Measurements from ENCODE around the gene MCEMP1. TPM values are rescaled to one million over a fixed set of nuclear protein-coding genes. Genes with fewer than 3 reads are reported as not detected.
A peak's percentile ranks its signal among the peaks of the same experiment; 100 is the strongest.

The MCEMP1 gene
- total and polyA plus RNA-seq, 7 experiments from 2014 or later = 1.2 to 12.3 TPM; not detected in 5

DNA sequence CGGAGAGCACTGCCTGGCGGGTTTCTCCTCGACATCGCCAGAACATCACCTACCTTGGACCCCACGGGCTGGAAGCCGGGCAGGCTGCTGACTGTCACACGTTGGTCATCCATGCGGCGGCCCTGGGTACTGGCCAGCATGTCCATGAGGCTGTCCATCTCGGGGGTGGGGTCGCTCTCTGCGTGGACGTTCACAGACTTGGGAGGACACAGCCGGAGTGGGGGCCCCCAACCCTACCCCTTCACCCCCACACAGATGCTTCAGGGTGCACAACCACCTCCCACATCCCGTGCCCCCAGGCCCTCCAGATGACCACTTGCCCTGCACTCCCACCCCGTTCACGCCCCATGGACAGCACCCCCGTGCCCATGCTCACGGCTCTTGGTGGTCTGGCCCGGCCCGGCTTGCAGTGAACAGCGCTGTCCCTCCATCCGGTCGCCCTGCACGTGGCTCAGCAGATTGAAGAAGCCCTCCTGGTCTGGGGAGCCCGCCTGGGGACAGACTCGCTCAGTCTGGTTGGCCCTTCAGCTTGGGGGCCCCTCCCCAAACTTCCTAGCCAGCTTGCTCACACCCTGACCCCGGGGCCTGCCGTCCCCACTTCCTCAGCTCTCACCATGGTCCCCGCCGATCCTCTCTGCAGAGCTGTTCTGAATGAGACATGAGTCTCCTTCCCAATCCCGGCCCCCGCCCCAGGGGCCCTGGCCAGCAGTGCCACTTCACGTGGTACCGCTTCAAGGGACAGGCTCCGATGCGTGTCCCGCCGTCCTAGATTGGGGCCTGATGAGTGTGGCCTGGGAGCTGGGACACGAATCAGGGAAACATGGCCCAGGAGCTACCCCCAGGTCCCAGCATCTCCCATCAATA lies 44.3 kb upstream of the MCEMP1 start:
- ATAC-seq = no peak
- Mint-ChIP-seq H3K36me3 (peaks cover 0 to 10% (median 5%) of the 10 kb centered on the region in 5 donors), H3K4me1 (peaks cover 32 to 68% (median 46%) of the 10 kb centered on the region in 7 donors), H3K9me3 (peaks cover 0 to 3% (median 0%) of the 10 kb centered on the region in 11 donors), H3K4me3 (peak overlapping the region in 1 of 10 donors; percentile 63), H3K27ac (no peak overlapping the region), H3K27me3 (no peaks in the 10 kb centered on the region)
- Histone ChIP-seq H3K4me3 (ENCODE audit: low read length) (no peak overlapping the region), H3K27ac (ENCODE audit: low read depth, low read length) (no peak overlapping the region), H3K9me3 (ENCODE audit: control insufficient read depth in 2 of 3, low read length in 3 of 3) (no peaks in the 10 kb centered on the region), H3K27me3 (ENCODE audit: control insufficient read depth in 2 of 2, insufficient read depth in 2 of 2, low read length in 2 of 2) (no peaks in the 10 kb centered on the region), H3K36me3 (ENCODE audit: control insufficient read depth in 2 of 3, insufficient read depth in 3 of 3, low read length in 3 of 3) (peaks cover 0 to 22% (median 0%) of the 10 kb centered on the region in 3 experiments), H3K4me1 (ENCODE audit: control insufficient read depth in 2 of 2, insufficient read depth in 2 of 2, low read length in 2 of 2) (peaks cover 31 to 33% of the 10 kb centered on the region in 2 donors)
- ChIA-PET CTCF (no interaction called here), POLR2A (interaction anchor here (1.0 kb wide), 1 partner anchor 10 kb away, joined by 5 read pairs; no protein-coding TSS in a partner anchor)
- DNase-seq = no peak
- intact Hi-C loops (cut with micrococcal nuclease) = no loop called here

DNA sequence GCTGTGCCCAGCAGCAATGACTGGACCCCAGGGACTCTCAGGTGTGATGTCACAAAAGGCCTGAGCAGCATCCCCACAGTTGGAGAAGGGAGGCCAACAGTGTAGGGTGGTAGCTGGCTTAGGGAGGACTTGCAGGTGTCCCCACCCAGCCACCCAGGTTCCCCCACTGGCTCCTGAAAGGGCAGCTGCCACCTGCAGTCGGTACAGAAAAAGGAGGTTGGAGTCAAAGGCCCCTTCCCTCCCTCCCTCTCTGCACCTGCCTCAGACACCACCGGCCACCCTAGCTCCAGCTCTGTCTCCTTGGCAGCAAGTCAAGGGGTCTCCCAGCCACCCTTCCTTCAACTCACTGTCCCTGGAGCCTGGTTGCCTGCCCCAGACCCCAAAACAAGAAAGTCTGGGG lies 43.2 kb upstream of the MCEMP1 start, which contains the start of gene PCP2:
Gene PCP2 (minus strand): TSS at position 22 of the 400 bp plus-strand sequence. CDS start 262 bp downstream, outside the sequence.
- Histone ChIP-seq H3K9me3 (ENCODE audit: control insufficient read depth in 2 of 3, low read length in 3 of 3) (no peaks in the 10 kb centered on the region), H3K4me3 (ENCODE audit: low read length) (no peak within 1 kb of the TSS), H3K27me3 (ENCODE audit: control insufficient read depth in 2 of 2, insufficient read depth in 2 of 2, low read length in 2 of 2) (no peaks in the 10 kb centered on the region), H3K4me1 (ENCODE audit: control insufficient read depth in 2 of 2, insufficient read depth in 2 of 2, low read length in 2 of 2) (peaks cover 22 to 29% of the 10 kb centered on the region in 2 donors), H3K27ac (ENCODE audit: low read depth, low read length) (no peak within 1 kb of the TSS), H3K36me3 (ENCODE audit: control insufficient read depth in 2 of 3, insufficient read depth in 3 of 3, low read length in 3 of 3) (peaks cover 0 to 19% (median 0%) of the 10 kb centered on the region in 3 experiments)
- Mint-ChIP-seq H3K4me1 (peaks cover 25 to 66% (median 42%) of the 10 kb centered on the region in 7 donors), H3K27ac (peak within 1 kb of the TSS in 3 of 9 donors; percentile 59 to 76 (median 67)), H3K36me3 (peaks cover 0 to 10% (median 5%) of the 10 kb centered on the region in 5 donors), H3K4me3 (peak within 1 kb of the TSS in 4 of 10 donors; percentile 7 to 75 (median 37)), H3K9me3 (peaks cover 0 to 3% (median 0%) of the 10 kb centered on the region in 11 donors), H3K27me3 (no peaks in the 10 kb centered on the region)
- POLR2A ChIA-PET = interaction anchor here (0.5 kb wide), 1 partner anchor 103 kb away, joined by 6 read pairs; no protein-coding TSS in a partner anchor
- intact Hi-C loops (cut with micrococcal nuclease) = no loop called here
- ATAC-seq = no peak
- CTCF ChIA-PET = no interaction called here
- DNase-seq = no peak

DNA sequence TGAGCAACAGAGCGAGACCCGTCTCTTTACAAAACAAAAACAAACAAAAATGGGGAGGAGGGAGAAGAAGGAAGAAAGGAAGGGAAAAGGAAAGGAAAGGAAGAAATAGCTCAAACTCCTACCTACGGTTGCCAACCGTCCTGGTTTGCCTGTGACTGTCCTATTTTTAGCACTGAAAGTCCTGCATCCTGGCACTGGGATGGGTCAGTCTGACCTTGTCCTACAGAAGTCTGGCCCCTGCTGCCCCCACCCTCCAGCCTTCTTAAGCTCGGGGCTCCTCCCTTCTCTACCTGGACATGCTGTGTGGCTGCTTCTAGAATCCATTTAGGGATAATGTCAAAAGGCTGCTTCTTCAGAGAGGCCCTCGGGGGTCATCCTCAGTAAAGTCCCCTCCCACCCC lies 41.2 kb upstream of the MCEMP1 start:
- intact Hi-C loops (cut with micrococcal nuclease) = loop anchor here in 1 of 2 donors (1.0 kb wide), 1 partner anchor 194 kb away; no protein-coding TSS in a partner anchor
- no peak for DNase-seq
- Mint-ChIP-seq H3K36me3 (peaks cover 0 to 13% (median 8%) of the 10 kb centered on the region in 5 donors), H3K4me3 (peak overlapping the region; percentile 51 to 87 (median 80)), H3K27me3 (no peaks in the 10 kb centered on the region), H3K9me3 (peaks cover 0 to 5% (median 0%) of the 10 kb centered on the region in 11 donors), H3K4me1 (peaks cover 15 to 58% (median 36%) of the 10 kb centered on the region in 7 donors), H3K27ac (peak overlapping the region in 8 of 9 donors; percentile 41 to 89 (median 78))
- ATAC-seq = no peak
- Histone ChIP-seq H3K9me3 (ENCODE audit: control insufficient read depth in 2 of 3, low read length in 3 of 3) (no peaks in the 10 kb centered on the region), H3K36me3 (ENCODE audit: control insufficient read depth in 2 of 3, insufficient read depth in 3 of 3, low read length in 3 of 3) (peaks cover 0 to 28% (median 0%) of the 10 kb centered on the region in 3 experiments), H3K27me3 (ENCODE audit: control insufficient read depth in 2 of 2, insufficient read depth in 2 of 2, low read length in 2 of 2) (no peaks in the 10 kb centered on the region), H3K27ac (ENCODE audit: low read depth, low read length) (no peak overlapping the region), H3K4me3 (ENCODE audit: low read length) (no peak overlapping the region), H3K4me1 (ENCODE audit: control insufficient read depth in 2 of 2, insufficient read depth in 2 of 2, low read length in 2 of 2) (peaks cover 13 to 22% of the 10 kb centered on the region in 2 donors)
- CTCF ChIA-PET = interaction anchor here (1.0 to 1.4 kb wide), 3 partner anchors 16 to 67 kb away, joined by 3 to 5 read pairs (median 4); partner anchors contain the start of gene TRAPPC5
- POLR2A ChIA-PET = interaction anchor here (0.9 to 1.6 kb wide), 3 partner anchors 10 to 34 kb away, joined by 3 to 4 read pairs (median 3); no protein-coding TSS in a partner anchor

DNA sequence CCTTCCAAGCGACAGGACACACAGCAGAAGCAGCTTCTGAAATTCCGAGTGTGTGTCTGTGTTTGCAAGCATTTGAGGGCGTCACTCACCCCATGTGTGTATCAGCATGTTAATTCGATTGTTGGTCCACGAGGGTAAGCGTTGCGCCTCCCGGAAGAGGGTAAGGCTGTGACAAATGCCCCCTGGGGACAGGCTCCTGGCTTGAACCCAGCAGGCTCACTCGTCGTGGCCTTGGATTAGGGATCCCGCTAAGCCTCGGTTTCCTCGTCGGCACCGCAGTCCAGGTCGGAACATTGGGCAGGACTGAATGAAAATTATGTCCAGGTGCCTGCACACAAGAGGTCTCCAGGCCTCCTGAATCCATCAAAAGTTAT lies 40.6 kb upstream of the MCEMP1 start:
- Mint-ChIP-seq H3K27ac (peak overlapping the region in 8 of 9 donors; percentile 80 to 92 (median 86)), H3K9me3 (peaks cover 0 to 5% (median 0%) of the 10 kb centered on the region in 11 donors), H3K27me3 (no peaks in the 10 kb centered on the region), H3K4me3 (peak overlapping the region; percentile 75 to 89 (median 82)), H3K36me3 (peaks cover 0 to 13% (median 8%) of the 10 kb centered on the region in 5 donors), H3K4me1 (peaks cover 15 to 53% (median 31%) of the 10 kb centered on the region in 7 donors)
- intact Hi-C loops (cut with micrococcal nuclease) = loop anchor here in 1 of 2 donors (1.0 kb wide), 1 partner anchor 193 kb away; no protein-coding TSS in a partner anchor
- Histone ChIP-seq H3K36me3 (ENCODE audit: control insufficient read depth in 2 of 3, insufficient read depth in 3 of 3, low read length in 3 of 3) (peaks cover 0 to 35% (median 0%) of the 10 kb centered on the region in 3 experiments), H3K4me1 (ENCODE audit: control insufficient read depth in 2 of 2, insufficient read depth in 2 of 2, low read length in 2 of 2) (peaks cover 10 to 20% of the 10 kb centered on the region in 2 donors), H3K9me3 (ENCODE audit: control insufficient read depth in 2 of 3, low read length in 3 of 3) (no peaks in the 10 kb centered on the region), H3K27me3 (ENCODE audit: control insufficient read depth in 2 of 2, insufficient read depth in 2 of 2, low read length in 2 of 2) (no peaks in the 10 kb centered on the region), H3K27ac (ENCODE audit: low read depth, low read length) (peak overlapping the region; percentile 89), H3K4me3 (ENCODE audit: low read length) (peak overlapping the region; percentile 81)
- ChIA-PET POLR2A (interaction anchor here (0.9 to 1.6 kb wide), 2 partner anchors 9 to 11 kb away, joined by 3 to 4 read pairs; no protein-coding TSS in a partner anchor), CTCF (interaction anchor here (1.4 kb wide), 1 partner anchor 44 kb away, joined by 5 read pairs; the partner anchor contains the start of gene TRAPPC5)
- ATAC-seq (no peak), DNase-seq (no peak)

DNA sequence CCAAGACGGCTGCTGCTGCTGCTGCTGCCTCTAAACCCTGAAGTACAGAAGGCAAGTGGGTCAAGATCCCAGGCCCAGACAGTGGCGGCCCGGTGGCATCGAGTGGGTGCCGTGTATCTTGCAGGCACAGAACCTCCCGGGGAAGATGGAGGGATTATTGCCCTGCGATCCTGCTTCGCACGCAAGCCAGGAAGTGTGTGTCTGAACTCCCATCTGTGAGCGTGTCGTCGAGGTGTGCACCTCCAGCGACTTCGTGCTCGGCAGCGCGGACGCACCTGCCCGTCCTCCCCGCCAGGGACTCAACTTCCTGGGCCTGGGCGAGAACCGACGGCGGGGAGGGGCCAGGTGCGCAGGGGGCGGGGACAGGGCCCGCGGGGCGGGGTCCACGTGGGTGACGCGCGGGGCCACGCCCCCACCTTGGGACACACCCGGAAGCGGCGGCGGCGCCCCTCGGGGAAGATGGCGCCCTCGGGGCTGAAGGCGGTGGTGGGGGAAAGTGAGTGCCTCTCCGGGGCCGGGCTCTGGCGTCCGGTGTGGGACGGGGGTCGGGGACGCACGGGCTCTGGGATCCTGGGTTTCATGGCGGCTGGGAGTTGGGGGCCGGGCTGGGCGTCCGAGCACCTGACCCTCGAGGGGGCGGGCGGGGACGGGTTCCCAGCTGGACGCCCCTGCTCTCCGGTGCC lies 40.1 kb upstream of the MCEMP1 start, which contains the start of gene STXBP2:
Gene STXBP2 (plus strand): TSS at position 420 of the 683 bp plus-strand sequence. CDS start 40 bp downstream, at position 460.
- intact Hi-C loops (cut with micrococcal nuclease) = loop anchor here (1.0 kb wide), 3 partner anchors 8 to 192 kb away; partner anchors contain the start of genes PET100 (in 2 of the 2) and XAB2 (in 2 of the 2)
- Histone ChIP-seq H3K4me3 (ENCODE audit: low read length) (peak within 1 kb of the TSS; percentile 81), H3K27ac (ENCODE audit: low read depth, low read length) (peak within 1 kb of the TSS; percentile 89), H3K4me1 (ENCODE audit: control insufficient read depth in 2 of 2, insufficient read depth in 2 of 2, low read length in 2 of 2) (peaks cover 10 to 20% of the 10 kb centered on the region in 2 donors), H3K27me3 (ENCODE audit: control insufficient read depth in 2 of 2, insufficient read depth in 2 of 2, low read length in 2 of 2) (no peaks in the 10 kb centered on the region), H3K36me3 (ENCODE audit: control insufficient read depth in 2 of 3, insufficient read depth in 3 of 3, low read length in 3 of 3) (peaks cover 0 to 34% (median 0%) of the 10 kb centered on the region in 3 experiments), H3K9me3 (ENCODE audit: control insufficient read depth in 2 of 3, low read length in 3 of 3) (no peaks in the 10 kb centered on the region)
- Mint-ChIP-seq H3K27me3 (no peaks in the 10 kb centered on the region), H3K27ac (peak within 1 kb of the TSS; percentile 80 to 92 (median 88)), H3K9me3 (peaks cover 0 to 5% (median 0%) of the 10 kb centered on the region in 11 donors), H3K36me3 (peaks cover 0 to 13% (median 8%) of the 10 kb centered on the region in 5 donors), H3K4me3 (peak within 1 kb of the TSS; percentile 75 to 89 (median 82)), H3K4me1 (peaks cover 15 to 49% (median 31%) of the 10 kb centered on the region in 7 donors)
- POLR2A ChIA-PET = interaction anchor here (1.3 to 2.9 kb wide), 3 partner anchors 7 to 12 kb away, joined by 4 to 15 read pairs (median 8); partner anchors contain the start of genes PET100 and XAB2
- DNase-seq (peak; percentile 87 to 95 (median 93)), ATAC-seq (peak; percentile 98)
- CTCF ChIA-PET = interaction anchor here (1.5 kb wide), 1 partner anchor 44 kb away, joined by 7 read pairs; the partner anchor contains the start of gene TRAPPC5
